ENCODE data around the gene NUP37.
"Not testable (repeated sequence)": the region's sequence is repeated elsewhere in the genome, so short reads cannot be mapped to it uniquely, and the experiment has no call there.

Gene NUP37

GRCh38 chr12:102089228-102089835 is 30.6 kb downstream of the NUP37 start:
- not testable (repeated sequence) for DNase-seq (ENCODE audit: low spot score)

- DNase-seq (ENCODE audit: low spot score) = no peak
These were observed 39.1 kb downstream of the NUP37 start for GRCh38 chr12:102080842-102081241.

GRCh38 chr12:102072092-102072491 is 47.8 kb downstream of the NUP37 start:
- DNase-seq (ENCODE audit: low spot score) = not testable (repeated sequence)

GRCh38 chr12:102069707-102070106 is 50.2 kb downstream of the NUP37 start:
- no peak for DNase-seq (ENCODE audit: low spot score)

GRCh38 chr12:102067574-102068258 is 52.2 kb downstream of the NUP37 start:
- no peak for DNase-seq (ENCODE audit: low spot score)

- no peak for DNase-seq (ENCODE audit: low spot score)
These were observed 55.4 kb downstream of the NUP37 start for GRCh38 chr12:102064476-102064875.

GRCh38 chr12:102063069-102063468 is 56.8 kb downstream of the NUP37 start:
- peak; percentile 93 for DNase-seq (ENCODE audit: low spot score)

GRCh38 chr12:102062419-102062806 is 57.5 kb downstream of the NUP37 start:
- no peak for DNase-seq (ENCODE audit: low spot score)

- peak; percentile 97 for DNase-seq (ENCODE audit: low spot score)
These were observed 58.1 kb downstream of the NUP37 start, which contains the start of gene WASHC3 for GRCh38 chr12:102061560-102062418. TSS of gene WASHC3 (minus strand) at chr12:102061991. CDS start at chr12:102061962, 29 bp downstream.

- DNase-seq (ENCODE audit: low spot score) = peak; percentile 55
These were observed 58.8 kb downstream of the NUP37 start for GRCh38 chr12:102061096-102061559.

GRCh38 chr12:102059343-102059742 is 60.6 kb downstream of the NUP37 start:
- no peak for DNase-seq (ENCODE audit: low spot score)

GRCh38 chr12:102054345-102054744 is 65.6 kb downstream of the NUP37 start:
- no peak for DNase-seq (ENCODE audit: low spot score)

- no peak for DNase-seq (ENCODE audit: low spot score)
These were observed 66.9 kb downstream of the NUP37 start for GRCh38 chr12:102053062-102053349.

- no peak for DNase-seq (ENCODE audit: low spot score)
These were observed 67.5 kb downstream of the NUP37 start for GRCh38 chr12:102052192-102053061.

- DNase-seq (ENCODE audit: low spot score) = no peak
These were observed 68.4 kb downstream of the NUP37 start for GRCh38 chr12:102051431-102051965.

- no peak for DNase-seq (ENCODE audit: low spot score)
These were observed 69.1 kb downstream of the NUP37 start for GRCh38 chr12:102050660-102051430.

GRCh38 chr12:102043928-102044327 is 76.0 kb downstream of the NUP37 start:
- no peak for DNase-seq (ENCODE audit: low spot score)

- no peak for DNase-seq (ENCODE audit: low spot score)
These were observed 85.7 kb downstream of the NUP37 start for GRCh38 chr12:102033991-102034745.

GRCh38 chr12:102031852-102032251 is 88.1 kb downstream of the NUP37 start:
- no peak for DNase-seq (ENCODE audit: low spot score)

- DNase-seq (ENCODE audit: low spot score) = no peak
These were observed 90.8 kb downstream of the NUP37 start for GRCh38 chr12:102029141-102029540.
